GM21737 (cell line): ENCODE results near the gene CCNF.
A peak's percentile ranks its signal among the peaks of the same experiment; 100 is the strongest.

ENCODE experiments used
- ATAC-seq: cut with Tn5 transposase; IDR thresholded peaks from one replicate; pipeline ENCODE4 v1.9.1; 2021; ENCODE audit warnings: mild to moderate bottlenecking, moderate library complexity; ENCODE audit not compliant: unreplicated experiment

Gene CCNF

GRCh38 chr16:2483939-2484897 is 55.0 kb downstream of the CCNF start:
- ATAC-seq = no peak

GRCh38 chr16:2484898-2485508 is 55.8 kb downstream of the CCNF start:
- no peak for ATAC-seq

GRCh38 chr16:2485811-2486507 is 56.7 kb downstream of the CCNF start:
- ATAC-seq = no peak

- peak; percentile 58 for ATAC-seq
Measured at GRCh38 chr16:2486645-2487516, 57.6 kb downstream of the CCNF start.

GRCh38 chr16:2487517-2487842 is 58.2 kb downstream of the CCNF start:
- no peak for ATAC-seq

GRCh38 chr16:2487903-2488531 is 58.8 kb downstream of the CCNF start:
- no peak for ATAC-seq

GRCh38 chr16:2489581-2489980 is 60.3 kb downstream of the CCNF start:
- no peak for ATAC-seq

- no peak for ATAC-seq
Measured at GRCh38 chr16:2490190-2491105, 61.2 kb downstream of the CCNF start.

GRCh38 chr16:2492292-2492691 is 63.0 kb downstream of the CCNF start:
- no peak for ATAC-seq

- ATAC-seq = no peak
Measured at GRCh38 chr16:2493605-2494004, 64.4 kb downstream of the CCNF start.

GRCh38 chr16:2494616-2495015 is 65.4 kb downstream of the CCNF start:
- ATAC-seq = no peak

- no peak for ATAC-seq
Measured at GRCh38 chr16:2495041-2495440, 65.8 kb downstream of the CCNF start.

GRCh38 chr16:2496223-2497115 is 67.2 kb downstream of the CCNF start:
- no peak for ATAC-seq

- ATAC-seq = no peak
Measured at GRCh38 chr16:2497116-2497630, 67.9 kb downstream of the CCNF start.

- ATAC-seq = no peak
Measured at GRCh38 chr16:2497695-2498484, 68.6 kb downstream of the CCNF start.

- ATAC-seq = no peak
Measured at GRCh38 chr16:2498531-2499253, 69.4 kb downstream of the CCNF start.

- ATAC-seq = no peak
Measured at GRCh38 chr16:2499454-2499853, 70.2 kb downstream of the CCNF start.
